HEK293 (cell line): ENCODE measurements around the gene CKLF.

ENCODE experiments used
- CTCF ChIA-PET: fragments of 350-600 bp; formaldehyde crosslinking; extraction: SDS; loops from one replicate; lab custom pipeline; 2021; ENCODE audit warnings: antibody characterized with exemption; lab: Yijun Ruan, JAX
- POLR2A ChIA-PET: fragments of 300-600 bp; formaldehyde crosslinking; extraction: SDS; loops from one replicate; lab custom pipeline; 2020; ENCODE audit warnings: antibody characterized with exemption, inconsistent platforms; lab: Yijun Ruan, JAX
- H3K27ac ChIP-seq: fragments of 200-500 bp; sonication (Bioruptor generic); 2 replicates; pipeline ENCODE4 v1.5.1; 2014; ENCODE audit warnings: low read depth, low read length, control low read depth, inconsistent platforms; ENCODE audit errors: extremely low read depth
- H3K36me3 ChIP-seq, 2 experiments: fragments of 200-500 bp in 1 of 2; sonication (Bioruptor generic) in 1 of 2; 1 replicate in 1 of 2; 2 replicates in 1 of 2; pipeline ENCODE4 v1.5.1; 2014 to 2017; ENCODE audit warnings: inconsistent platforms in 2 of 2, low read length in 2 of 2; ENCODE audit not compliant: control insufficient read depth in 2 of 2, insufficient read depth in 1 of 2
- H3K4me1 ChIP-seq: fragments of 200-500 bp; sonication (Bioruptor generic); 2 replicates; pipeline ENCODE4 v1.5.1; 2014; ENCODE audit warnings: mild to moderate bottlenecking, low read length, inconsistent platforms; ENCODE audit not compliant: control insufficient read depth, insufficient read depth
- H3K4me3 ChIP-seq: 2 replicates; pipeline ENCODE4 v1.5.1; 2011; ENCODE audit warnings: low read depth, mild to moderate bottlenecking, control low read depth, low read length, moderate library complexity
- H3K9me3 ChIP-seq: fragments of 200-500 bp; sonication (Bioruptor generic); 2 replicates; pipeline ENCODE4 v1.5.1; 2014; ENCODE audit warnings: low read depth, low read length, inconsistent platforms; ENCODE audit not compliant: control insufficient read depth, insufficient read depth
- HIC1 ChIP-seq: fragments of 450-650 bp; formaldehyde crosslinking; IDR thresholded peaks from 2 replicates; pipeline ENCODE4 v1.5.1; 2016; ENCODE audit warnings: missing biosample characterization, missing genetic modification characterization
- OVOL3 ChIP-seq: fragments of 450-650 bp; formaldehyde crosslinking; IDR thresholded peaks from 2 replicates; pipeline ENCODE4 v1.5.1; 2016; ENCODE audit warnings: missing biosample characterization, missing genetic modification characterization
- SETDB1 ChIP-seq: IDR thresholded peaks from one replicate; pipeline ENCODE4 v1.6.1; 2017; ENCODE audit warnings: mild to moderate bottlenecking, low read length, moderate library complexity, mixed read lengths; ENCODE audit not compliant: insufficient read length
- SP3 ChIP-seq: fragments of 450-650 bp; formaldehyde crosslinking; IDR thresholded peaks from 2 replicates; pipeline ENCODE4 v1.5.1; 2016; ENCODE audit warnings: missing biosample characterization, missing genetic modification characterization
- TSHZ1 ChIP-seq: fragments of 450-650 bp; formaldehyde crosslinking; IDR thresholded peaks from 2 replicates; pipeline ENCODE4 v1.5.1; 2016; ENCODE audit warnings: missing biosample characterization, missing genetic modification characterization, borderline replicate concordance
- ZBTB17 ChIP-seq: fragments of 450-650 bp; formaldehyde crosslinking; IDR thresholded peaks from 2 replicates; pipeline ENCODE4 v1.5.1; 2016; ENCODE audit warnings: missing biosample characterization, missing genetic modification characterization
- ZBTB26 ChIP-seq: fragments of 450-650 bp; formaldehyde crosslinking; optimal IDR thresholded peaks from 2 replicates; pipeline ENCODE3; 2016; ENCODE audit warnings: missing biosample characterization, mild to moderate bottlenecking, missing genetic modification characterization
- ZBTB48 ChIP-seq: fragments of 450-650 bp; formaldehyde crosslinking; IDR thresholded peaks from 2 replicates; pipeline ENCODE4 v1.5.1; 2016; ENCODE audit warnings: missing biosample characterization, missing genetic modification characterization
- ZFP37 ChIP-seq: fragments of 450-650 bp; formaldehyde crosslinking; IDR thresholded peaks from 2 replicates; pipeline ENCODE4 v1.5.1; 2016; ENCODE audit warnings: missing biosample characterization, missing genetic modification characterization
- ZNF132 ChIP-seq: fragments of 450-650 bp; formaldehyde crosslinking; IDR thresholded peaks from 2 replicates; pipeline ENCODE4 v1.5.1; 2017; ENCODE audit warnings: missing biosample characterization, missing genetic modification characterization, borderline replicate concordance
- ZNF157 ChIP-seq: fragments of 450-650 bp; formaldehyde crosslinking; IDR thresholded peaks from 2 replicates; pipeline ENCODE4 v1.5.1; 2016; ENCODE audit warnings: missing biosample characterization, missing genetic modification characterization
- ZNF16 ChIP-seq: fragments of 450-650 bp; formaldehyde crosslinking; IDR thresholded peaks from 2 replicates; pipeline ENCODE4 v1.5.1; 2016; ENCODE audit warnings: low read depth, missing biosample characterization, missing genetic modification characterization
- ZNF174 ChIP-seq: fragments of 450-650 bp; formaldehyde crosslinking; IDR thresholded peaks from 2 replicates; pipeline ENCODE4 v1.5.0; 2017; ENCODE audit warnings: missing biosample characterization, mild to moderate bottlenecking, missing genetic modification characterization
- ZNF221 ChIP-seq: fragments of 450-650 bp; formaldehyde crosslinking; IDR thresholded peaks from 2 replicates; pipeline ENCODE4 v1.5.1; 2017; ENCODE audit warnings: missing biosample characterization, missing genetic modification characterization, borderline replicate concordance
- ZNF223 ChIP-seq: fragments of 450-650 bp; formaldehyde crosslinking; IDR thresholded peaks from 2 replicates; pipeline ENCODE4 v1.5.1; 2016; ENCODE audit warnings: missing biosample characterization, missing genetic modification characterization
- ZNF248 ChIP-seq: fragments of 450-650 bp; formaldehyde crosslinking; IDR thresholded peaks from 2 replicates; pipeline ENCODE4 v1.5.1; 2017; ENCODE audit warnings: missing biosample characterization, missing genetic modification characterization
- ZNF302 ChIP-seq: fragments of 450-650 bp; formaldehyde crosslinking; IDR thresholded peaks from 2 replicates; pipeline ENCODE4 v1.5.1; 2016; ENCODE audit warnings: missing biosample characterization, missing genetic modification characterization, low read depth
- ZNF354C ChIP-seq: fragments of 450-650 bp; formaldehyde crosslinking; IDR thresholded peaks from 2 replicates; pipeline ENCODE4 v1.5.1; 2016; ENCODE audit warnings: missing biosample characterization, missing genetic modification characterization, low read depth, borderline replicate concordance
- ZNF433 ChIP-seq: fragments of 450-650 bp; formaldehyde crosslinking; IDR thresholded peaks from 2 replicates; pipeline ENCODE4 v1.5.1; 2016; ENCODE audit warnings: missing biosample characterization, missing genetic modification characterization, low read depth
- ZNF571 ChIP-seq: fragments of 450-650 bp; formaldehyde crosslinking; IDR thresholded peaks from 2 replicates; pipeline ENCODE4 v1.5.0; 2017; ENCODE audit warnings: missing biosample characterization, missing genetic modification characterization
- ZNF692 ChIP-seq: fragments of 450-650 bp; formaldehyde crosslinking; IDR thresholded peaks from 2 replicates; pipeline ENCODE4 v1.5.1; 2016; ENCODE audit warnings: missing biosample characterization, missing genetic modification characterization

Gene CKLF

GRCh38 chr16:66528294-66528693, 24.1 kb upstream of the CKLF start (continued):
- TF ChIP-seq TSHZ1 (no peak), ZNF132 (tag by site-specific recombination) (no peak), HIC1 (no peak)

DNA sequence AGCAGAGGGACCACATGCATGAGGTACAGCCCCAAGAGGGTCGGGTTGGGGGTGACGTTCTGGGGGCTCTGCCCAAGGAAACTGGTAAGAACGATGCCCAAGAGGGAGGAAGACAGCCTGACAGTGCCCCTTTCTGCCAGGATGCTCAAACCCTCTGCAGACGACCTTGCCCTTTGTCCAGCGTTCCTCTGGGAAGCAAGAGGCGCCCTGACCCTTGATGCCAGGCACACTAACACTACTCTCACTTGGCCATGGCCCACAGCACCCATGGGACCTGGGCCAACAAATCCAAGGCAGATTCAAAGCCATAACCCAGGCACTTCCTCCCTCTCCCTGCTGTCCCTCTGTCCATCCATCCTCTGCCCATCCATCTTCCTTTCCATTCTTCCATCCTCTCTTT, 22.9 kb upstream of the CKLF start:
- H3K36me3 ChIP-seq: peaks cover 0 to 72% of the 10 kb centered on the region in 2 experiments; a peak in 2 of 3 replicates

More for the DNA sequence above, 22.9 kb upstream of the CKLF start:
- ChIA-PET POLR2A (no interaction called here), CTCF (no interaction called here)
- TF ChIP-seq OVOL3: no peak
- TF ChIP-seq ZBTB48: no peak
- TF ChIP-seq ZNF221 (tag by site-specific recombination): no peak
- TF ChIP-seq SP3 (tag by site-specific recombination): no peak
- no peak for TF ChIP-seq SETDB1
- no peak for TF ChIP-seq ZNF302
- no peak for TF ChIP-seq ZBTB26
- no peak for TF ChIP-seq ZNF248 (tag by site-specific recombination)
- no peak for TF ChIP-seq ZNF354C (tag by site-specific recombination)
- no peak for TF ChIP-seq ZNF692
- no peak for TF ChIP-seq ZNF571 (tag by site-specific recombination)
- no peak for TF ChIP-seq ZNF16 (tag by site-specific recombination)
- TF ChIP-seq ZNF174 (tag by site-specific recombination): no peak
- TF ChIP-seq ZBTB17: no peak
- no peak for TF ChIP-seq ZNF223 (tag by site-specific recombination)
- no peak for TF ChIP-seq ZFP37 (tag by site-specific recombination)
- no peak for TF ChIP-seq ZNF157 (tag by site-specific recombination)
- TF ChIP-seq TSHZ1: no peak
- TF ChIP-seq ZNF433: no peak
- H3K4me1 ChIP-seq: no peaks in the 10 kb centered on the region
- H3K9me3 ChIP-seq: no peaks in the 10 kb centered on the region
- H3K4me3 ChIP-seq: no peak overlapping the region
- no peak overlapping the region for H3K27ac ChIP-seq
